Measurements from ENCODE around the gene SEBOX. TPM values are rescaled to one million over a fixed set of nuclear protein-coding genes. Genes with fewer than 3 reads are reported as not detected.
A peak's percentile ranks its signal among the peaks of the same experiment; 100 is the strongest.

SEBOX gene
- not detected for total RNA-seq
- not detected for polyA plus RNA-seq

GRCh38 chr17:28364665-28365363, at the start of gene SEBOX:
Gene SEBOX, minus strand, starts transcription at chr17:28365199. Its CDS starts 48 bp downstream, at chr17:28365151.
- ATAC-seq (ENCODE audit: low read depth in 2 of 2) (no peak), DNase-seq (no peak)
- no peak within 1 kb of the TSS for H3K4me3 Mint-ChIP-seq
- Histone ChIP-seq H3K36me3 (ENCODE audit: control insufficient read depth, insufficient read depth, low read length) (peaks cover 47% of the 10 kb centered on the region), H3K27ac (ENCODE audit: insufficient read depth, low read length, poor library complexity, severe bottlenecking) (no peak within 1 kb of the TSS), H3K4me1 (ENCODE audit: control insufficient read depth, insufficient read depth, low read length, poor library complexity, severe bottlenecking) (no peaks in the 10 kb centered on the region), H3K4me3 (ENCODE audit: low read depth, low read length) (no peak within 1 kb of the TSS), H3K9me3 (ENCODE audit: control insufficient read depth in 2 of 2, low read length in 2 of 2) (no peaks in the 10 kb centered on the region), H3K27me3 (ENCODE audit: control insufficient read depth, insufficient read depth, low read length) (no peaks in the 10 kb centered on the region)
- peaks cover 0 to 2% (median 0%) of the 10 kb centered on the region in 4 donors for H3K4me1 Mint-ChIP-seq
- H3K27me3 Mint-ChIP-seq, result no peaks in the 10 kb centered on the region
- no peak within 1 kb of the TSS for H3K27ac Mint-ChIP-seq
- no peaks in the 10 kb centered on the region for H3K9me3 Mint-ChIP-seq
- peaks cover 11% of the 10 kb centered on the region for H3K36me3 Mint-ChIP-seq

DNA sequence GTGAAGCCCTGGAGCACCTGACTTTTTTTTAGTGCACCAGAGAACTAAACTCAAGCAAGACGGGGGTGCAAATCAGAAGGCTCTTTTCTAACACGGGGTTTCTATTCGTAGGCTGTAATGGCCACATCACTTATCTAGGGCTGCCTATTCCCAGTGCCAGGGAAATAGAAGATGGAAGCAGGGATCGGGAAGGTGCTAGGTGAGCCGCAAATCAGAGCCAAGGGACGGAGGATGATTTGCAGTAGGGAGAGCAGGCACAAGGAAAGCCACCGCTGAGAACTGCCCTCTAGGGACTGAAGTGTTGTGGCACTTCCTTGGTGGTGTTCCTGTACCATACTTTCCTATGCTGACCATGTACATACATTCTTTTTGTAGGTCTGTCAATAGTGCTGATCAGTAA, 48.8 kb upstream of the SEBOX start:
- no peak overlapping the region for H3K4me3 ChIP-seq (ENCODE audit: low read depth, low read length)
- H3K36me3 Mint-ChIP-seq, result no peaks in the 10 kb centered on the region
- H3K4me1 Mint-ChIP-seq, result peaks cover 0 to 7% (median 5%) of the 10 kb centered on the region in 4 donors
- peaks cover 4% of the 10 kb centered on the region for H3K4me1 ChIP-seq (ENCODE audit: control insufficient read depth, insufficient read depth, low read length, poor library complexity, severe bottlenecking)
- H3K27ac ChIP-seq (ENCODE audit: insufficient read depth, low read length, poor library complexity, severe bottlenecking), result no peak overlapping the region
- no peaks in the 10 kb centered on the region for H3K9me3 Mint-ChIP-seq
- no peak overlapping the region for H3K27ac Mint-ChIP-seq
- DNase-seq (no peak), ATAC-seq (ENCODE audit: low read depth in 2 of 2) (no peak)
- H3K27me3 ChIP-seq (ENCODE audit: control insufficient read depth, insufficient read depth, low read length), result peaks cover 4% of the 10 kb centered on the region
- H3K27me3 Mint-ChIP-seq, result peaks cover 32% of the 10 kb centered on the region
- no peaks in the 10 kb centered on the region for H3K9me3 ChIP-seq (ENCODE audit: control insufficient read depth in 2 of 2, low read length in 2 of 2)
- no peak overlapping the region for H3K4me3 Mint-ChIP-seq
- no peaks in the 10 kb centered on the region for H3K36me3 ChIP-seq (ENCODE audit: control insufficient read depth, insufficient read depth, low read length)

- Mint-ChIP-seq H3K4me1 (peaks cover 0 to 7% (median 5%) of the 10 kb centered on the region in 4 donors), H3K36me3 (no peaks in the 10 kb centered on the region), H3K27me3 (peaks cover 44% of the 10 kb centered on the region), H3K4me3 (no peak overlapping the region), H3K9me3 (no peaks in the 10 kb centered on the region), H3K27ac (no peak overlapping the region)
- peaks cover 10% of the 10 kb centered on the region for H3K27me3 ChIP-seq (ENCODE audit: control insufficient read depth, insufficient read depth, low read length)
- no peaks in the 10 kb centered on the region for H3K9me3 ChIP-seq (ENCODE audit: control insufficient read depth in 2 of 2, low read length in 2 of 2)
- DNase-seq (no peak), ATAC-seq (ENCODE audit: low read depth in 2 of 2) (no peak)
- H3K4me3 ChIP-seq (ENCODE audit: low read depth, low read length), result no peak overlapping the region
- H3K27ac ChIP-seq (ENCODE audit: insufficient read depth, low read length, poor library complexity, severe bottlenecking), result no peak overlapping the region
- peaks cover 4% of the 10 kb centered on the region for H3K4me1 ChIP-seq (ENCODE audit: control insufficient read depth, insufficient read depth, low read length, poor library complexity, severe bottlenecking)
- H3K36me3 ChIP-seq (ENCODE audit: control insufficient read depth, insufficient read depth, low read length), result no peaks in the 10 kb centered on the region
Measured at GRCh38 chr17:28412099-28412498, 47.1 kb upstream of the SEBOX start.

DNA sequence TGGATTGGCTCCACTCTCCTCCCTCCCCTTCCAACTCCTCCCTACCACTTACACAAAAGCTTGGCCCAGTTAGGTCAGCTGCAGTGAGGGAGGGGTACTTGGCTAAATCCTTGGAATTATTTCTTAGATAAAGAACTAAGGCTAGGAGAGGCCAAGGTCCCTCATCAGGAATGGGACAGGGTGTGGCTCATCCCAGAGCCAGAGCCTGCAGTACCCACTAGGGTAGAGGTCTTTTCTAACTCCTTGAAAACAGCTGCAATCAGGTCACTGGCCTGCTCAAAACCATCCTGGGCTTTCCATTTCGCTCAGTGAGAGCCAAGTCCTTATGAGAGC, 42.9 kb upstream of the SEBOX start:
- no peak overlapping the region for H3K4me3 Mint-ChIP-seq
- H3K9me3 ChIP-seq (ENCODE audit: control insufficient read depth in 2 of 2, low read length in 2 of 2), result no peaks in the 10 kb centered on the region
- no peak overlapping the region for H3K27ac ChIP-seq (ENCODE audit: insufficient read depth, low read length, poor library complexity, severe bottlenecking)
- H3K9me3 Mint-ChIP-seq, result no peaks in the 10 kb centered on the region
- H3K27ac Mint-ChIP-seq, result no peak overlapping the region
- H3K4me1 Mint-ChIP-seq, result peaks cover 0 to 15% (median 3%) of the 10 kb centered on the region in 4 donors
- DNase-seq (no peak), ATAC-seq (ENCODE audit: low read depth in 2 of 2) (no peak)
- peaks cover 48% of the 10 kb centered on the region for H3K27me3 Mint-ChIP-seq
- no peaks in the 10 kb centered on the region for H3K36me3 ChIP-seq (ENCODE audit: control insufficient read depth, insufficient read depth, low read length)
- H3K4me3 ChIP-seq (ENCODE audit: low read depth, low read length), result no peak overlapping the region
- H3K36me3 Mint-ChIP-seq, result no peaks in the 10 kb centered on the region
- H3K27me3 ChIP-seq (ENCODE audit: control insufficient read depth, insufficient read depth, low read length), result peaks cover 8% of the 10 kb centered on the region
- H3K4me1 ChIP-seq (ENCODE audit: control insufficient read depth, insufficient read depth, low read length, poor library complexity, severe bottlenecking), result peaks cover 16% of the 10 kb centered on the region

DNA sequence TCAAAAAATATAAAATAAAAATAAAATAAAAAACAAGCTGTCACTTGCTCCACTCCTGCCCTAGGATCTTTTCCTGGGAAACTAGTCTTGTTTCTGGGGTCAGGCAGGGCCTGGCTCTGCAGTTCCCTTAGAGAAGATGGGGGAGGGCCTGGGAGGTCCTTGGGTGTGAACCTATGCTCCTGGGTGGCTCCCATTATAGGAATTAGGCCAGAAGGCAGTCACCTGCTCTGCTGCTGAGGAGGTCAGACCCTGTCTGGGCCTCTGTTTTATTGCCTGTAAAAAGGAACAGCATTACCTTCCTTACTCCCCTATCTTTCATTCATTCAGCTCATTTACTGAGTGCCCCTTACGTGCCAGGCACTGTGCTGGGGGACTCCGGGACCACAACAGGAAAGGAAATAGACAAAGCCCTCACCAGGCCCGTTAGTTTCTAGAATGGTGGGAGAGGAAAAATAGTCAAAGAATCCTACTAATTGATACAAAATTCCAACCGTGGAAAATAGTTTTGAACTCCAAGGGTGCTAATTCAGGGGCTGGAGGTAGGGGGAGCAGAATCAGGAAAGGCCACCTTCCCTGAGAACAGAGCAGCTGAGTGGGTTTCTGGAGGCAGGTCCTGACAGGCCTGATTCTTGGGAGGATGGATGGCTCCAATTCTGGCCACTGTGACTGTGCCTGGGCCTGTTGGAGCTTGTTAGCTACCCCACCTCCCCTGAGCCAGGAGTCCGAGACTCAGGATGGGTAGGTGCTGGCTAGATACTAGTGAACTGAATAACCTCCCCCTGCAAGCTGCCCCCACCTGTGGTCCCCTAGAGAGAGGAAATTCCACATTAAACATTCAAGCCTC, 42.4 kb upstream of the SEBOX start:
- no peaks in the 10 kb centered on the region for H3K36me3 ChIP-seq (ENCODE audit: control insufficient read depth, insufficient read depth, low read length)
- no peak overlapping the region for H3K4me3 ChIP-seq (ENCODE audit: low read depth, low read length)
- Mint-ChIP-seq H3K27me3 (peaks cover 48% of the 10 kb centered on the region), H3K27ac (peak overlapping the region in 1 of 3 donors; percentile 39), H3K36me3 (no peaks in the 10 kb centered on the region), H3K4me1 (peaks cover 0 to 15% (median 3%) of the 10 kb centered on the region in 4 donors), H3K9me3 (no peaks in the 10 kb centered on the region), H3K4me3 (peak overlapping the region in 3 of 4 donors; percentile 11 to 74 (median 52))
- no peaks in the 10 kb centered on the region for H3K9me3 ChIP-seq (ENCODE audit: control insufficient read depth in 2 of 2, low read length in 2 of 2)
- DNase-seq (no peak), ATAC-seq (ENCODE audit: low read depth in 2 of 2) (no peak)
- H3K27ac ChIP-seq (ENCODE audit: insufficient read depth, low read length, poor library complexity, severe bottlenecking), result no peak overlapping the region
- peaks cover 8% of the 10 kb centered on the region for H3K27me3 ChIP-seq (ENCODE audit: control insufficient read depth, insufficient read depth, low read length)
- peaks cover 16% of the 10 kb centered on the region for H3K4me1 ChIP-seq (ENCODE audit: control insufficient read depth, insufficient read depth, low read length, poor library complexity, severe bottlenecking)

DNA sequence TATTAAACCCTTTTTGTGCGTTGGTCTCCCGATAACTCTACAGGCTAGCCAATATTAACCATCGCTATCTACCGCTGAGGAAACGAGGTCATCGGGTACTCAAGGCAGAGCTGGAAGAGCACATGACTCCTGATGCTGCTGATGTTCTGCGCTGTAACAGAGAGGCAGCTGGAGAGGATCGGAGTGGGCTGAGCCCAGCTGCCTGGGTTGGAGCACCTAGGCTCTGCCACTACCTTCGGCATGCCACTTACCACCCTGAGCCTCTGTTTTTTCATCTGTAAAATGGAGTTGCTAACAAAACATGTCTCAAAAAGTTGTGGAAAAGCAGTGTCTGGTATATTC, 41.4 kb upstream of the SEBOX start:
- no peak for ATAC-seq (ENCODE audit: low read depth in 2 of 2)
- Histone ChIP-seq H3K27ac (ENCODE audit: insufficient read depth, low read length, poor library complexity, severe bottlenecking) (no peak overlapping the region), H3K27me3 (ENCODE audit: control insufficient read depth, insufficient read depth, low read length) (peaks cover 8% of the 10 kb centered on the region), H3K4me1 (ENCODE audit: control insufficient read depth, insufficient read depth, low read length, poor library complexity, severe bottlenecking) (peaks cover 16% of the 10 kb centered on the region), H3K9me3 (ENCODE audit: control insufficient read depth in 2 of 2, low read length in 2 of 2) (no peaks in the 10 kb centered on the region), H3K4me3 (ENCODE audit: low read depth, low read length) (peak overlapping the region; percentile 62), H3K36me3 (ENCODE audit: control insufficient read depth, insufficient read depth, low read length) (no peaks in the 10 kb centered on the region)
- H3K27ac Mint-ChIP-seq, result peak overlapping the region in 1 of 3 donors; percentile 11
- peaks cover 0 to 15% (median 3%) of the 10 kb centered on the region in 4 donors for H3K4me1 Mint-ChIP-seq
- H3K36me3 Mint-ChIP-seq, result no peaks in the 10 kb centered on the region
- H3K4me3 Mint-ChIP-seq, result peak overlapping the region; percentile 47 to 82 (median 81)
- peaks cover 43% of the 10 kb centered on the region for H3K27me3 Mint-ChIP-seq
- H3K9me3 Mint-ChIP-seq, result no peaks in the 10 kb centered on the region
- DNase-seq, result no peak

DNA sequence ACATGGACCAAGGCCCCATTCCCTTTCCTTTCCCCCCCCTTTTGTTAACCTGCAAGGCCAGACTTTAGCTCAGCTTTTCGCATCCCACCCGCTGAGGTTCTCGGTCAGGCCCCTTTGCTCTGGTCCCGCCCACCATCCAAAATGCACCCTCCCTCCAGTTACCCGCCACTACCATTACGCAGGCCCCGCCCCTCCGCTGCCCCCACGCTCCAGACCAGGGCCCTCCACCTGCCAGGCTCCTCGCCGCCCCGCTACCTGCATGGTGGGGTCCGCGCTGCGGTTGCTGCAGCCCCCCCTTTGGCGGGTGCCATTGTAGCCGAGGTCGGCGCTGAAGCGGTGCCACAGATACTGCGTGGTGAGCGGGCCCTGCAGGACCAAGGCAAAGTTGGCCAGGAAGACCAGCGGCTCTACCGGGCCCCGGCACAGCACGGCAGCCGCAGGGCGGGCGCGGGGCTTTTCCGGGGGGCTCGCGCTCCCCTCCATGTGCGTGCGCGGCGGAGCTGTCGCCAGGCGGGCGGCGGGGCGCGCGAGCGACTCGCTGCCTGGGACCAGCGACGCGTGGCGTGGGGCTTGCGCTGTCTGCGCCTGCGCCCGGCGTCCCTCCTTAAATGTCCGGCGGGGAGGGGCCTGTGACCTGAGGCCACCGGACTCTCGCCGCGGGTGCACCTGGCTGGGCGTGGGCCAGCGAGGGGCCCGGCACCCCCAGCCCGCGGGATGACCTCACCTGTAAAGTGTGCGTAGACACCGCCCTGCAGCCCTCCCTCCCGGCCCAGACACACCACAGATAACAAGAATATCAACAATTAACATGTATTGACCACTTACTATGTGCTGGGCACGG, 40.9 kb upstream of the SEBOX start, which contains the start of gene SLC46A1:
Gene SLC46A1, minus strand, starts transcription at position 581 of the 841 bp plus-strand sequence. Its CDS starts 98 bp downstream, at position 483.
- peak within 1 kb of the TSS; percentile 62 for H3K4me3 ChIP-seq (ENCODE audit: low read depth, low read length)
- peaks cover 16% of the 10 kb centered on the region for H3K4me1 ChIP-seq (ENCODE audit: control insufficient read depth, insufficient read depth, low read length, poor library complexity, severe bottlenecking)
- H3K27me3 Mint-ChIP-seq, result peaks cover 38% of the 10 kb centered on the region
- no peaks in the 10 kb centered on the region for H3K36me3 Mint-ChIP-seq
- H3K4me1 Mint-ChIP-seq, result peaks cover 0 to 15% (median 3%) of the 10 kb centered on the region in 4 donors
- H3K27me3 ChIP-seq (ENCODE audit: control insufficient read depth, insufficient read depth, low read length), result peaks cover 8% of the 10 kb centered on the region
- peak; percentile 57 to 58 for ATAC-seq (ENCODE audit: low read depth in 2 of 2)
- H3K27ac ChIP-seq (ENCODE audit: insufficient read depth, low read length, poor library complexity, severe bottlenecking), result peak within 1 kb of the TSS; percentile 23
- DNase-seq, result peak; percentile 10 to 31 (median 16)
- H3K27ac Mint-ChIP-seq, result peak within 1 kb of the TSS; percentile 11 to 65 (median 39)
- H3K4me3 Mint-ChIP-seq, result peak within 1 kb of the TSS; percentile 47 to 86 (median 82)
- H3K9me3 Mint-ChIP-seq, result no peaks in the 10 kb centered on the region
- H3K36me3 ChIP-seq (ENCODE audit: control insufficient read depth, insufficient read depth, low read length), result no peaks in the 10 kb centered on the region
- no peaks in the 10 kb centered on the region for H3K9me3 ChIP-seq (ENCODE audit: control insufficient read depth in 2 of 2, low read length in 2 of 2)

All from CD4-positive, CD25-positive, alpha-beta regulatory T cell (primary cell).